Ishikawa (cell line): ENCODE results near the gene GPR78.

Experiments used
- CEBPB ChIP-seq: IDR thresholded peaks from 2 replicates; pipeline ENCODE4 v1.6.1; 2012
- CREB1 ChIP-seq: IDR thresholded peaks from 2 replicates; pipeline ENCODE4 v1.6.1; 2012; ENCODE audit warnings: low read depth
- EGR1 ChIP-seq: IDR thresholded peaks from 2 replicates; pipeline ENCODE4 v1.6.1; 2012
- EP300 ChIP-seq: IDR thresholded peaks from 2 replicates; pipeline ENCODE4 v1.6.1; 2012; ENCODE audit warnings: borderline replicate concordance
- FOXM1 ChIP-seq: IDR thresholded peaks from 2 replicates; pipeline ENCODE4 v1.6.1; 2012; ENCODE audit warnings: low read depth, borderline replicate concordance
- NFIC ChIP-seq: IDR thresholded peaks from 2 replicates; pipeline ENCODE4 v1.6.1; 2012
- RAD21 ChIP-seq: IDR thresholded peaks from 2 replicates; pipeline ENCODE4 v1.6.1; 2012; ENCODE audit warnings: low read depth
- TAF1 ChIP-seq: IDR thresholded peaks from 2 replicates; pipeline ENCODE4 v1.6.1; 2012; ENCODE audit warnings: low read depth, mild to moderate bottlenecking
- TCF12 ChIP-seq: IDR thresholded peaks from 2 replicates; pipeline ENCODE4 v1.6.1; 2012; ENCODE audit warnings: low read depth
- TEAD4 ChIP-seq: IDR thresholded peaks from 2 replicates; pipeline ENCODE4 v1.6.1; 2012
- YY1 ChIP-seq: IDR thresholded peaks from 2 replicates; pipeline ENCODE4 v1.6.1; 2012; ENCODE audit warnings: low read depth
- ZBTB7A ChIP-seq: IDR thresholded peaks from 2 replicates; pipeline ENCODE4 v1.6.1; 2012; ENCODE audit warnings: low read depth
- TF ChIP-seq, protein P1 (sequence below): IDR thresholded peaks from 2 replicates; pipeline ENCODE4 v1.6.1; 2012; ENCODE audit warnings: low read depth, mild to moderate bottlenecking
- TF ChIP-seq, protein P2 (sequence below): IDR thresholded peaks from 2 replicates; pipeline ENCODE4 v1.6.1; 2012
- TF ChIP-seq, protein P3 (sequence below): IDR thresholded peaks from 2 replicates; pipeline ENCODE4 v1.6.1; 2012

Gene GPR78

DNA sequence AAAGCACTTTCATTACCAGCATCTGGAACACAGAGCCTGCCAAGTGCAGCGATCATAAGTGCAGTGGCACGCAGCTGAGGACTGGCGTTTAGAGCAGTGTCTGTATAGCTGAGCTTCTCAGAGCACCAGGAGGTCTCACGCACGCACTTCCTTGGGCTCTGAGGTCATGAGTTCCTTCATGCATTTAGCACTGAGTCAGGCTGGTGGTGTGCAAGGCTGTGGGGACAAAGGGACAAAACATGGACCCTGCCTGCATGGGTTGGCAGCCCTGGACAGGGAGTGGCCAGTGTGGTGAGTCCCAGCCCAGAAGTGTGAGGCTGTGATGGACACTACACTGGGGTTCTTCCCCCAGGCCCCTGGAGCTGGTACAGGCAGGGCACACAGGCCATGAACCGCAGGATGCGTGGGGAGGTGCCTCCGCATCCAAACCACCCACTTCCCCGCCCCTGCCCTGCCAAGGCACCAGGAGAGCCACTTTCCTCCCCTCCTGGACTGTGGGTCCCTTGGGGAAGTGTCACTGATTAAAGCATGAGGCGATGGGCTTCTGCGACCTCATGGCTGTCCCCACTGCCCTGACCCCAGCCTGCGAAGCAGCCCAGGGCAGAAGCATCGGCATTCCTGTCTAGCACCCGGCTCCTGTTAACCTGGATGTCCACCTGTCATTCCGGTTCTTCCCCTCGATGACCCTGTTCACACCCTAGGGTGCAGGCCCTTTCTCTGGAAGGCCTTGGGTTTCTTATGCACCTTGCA is 37.2 kb upstream of the GPR78 start:
- no peak for TF ChIP-seq EP300
- TF ChIP-seq RAD21 = no peak
- no peak for TF ChIP-seq FOXM1
- no peak for TF ChIP-seq ZBTB7A
- no peak for TF ChIP-seq CEBPB

DNA sequence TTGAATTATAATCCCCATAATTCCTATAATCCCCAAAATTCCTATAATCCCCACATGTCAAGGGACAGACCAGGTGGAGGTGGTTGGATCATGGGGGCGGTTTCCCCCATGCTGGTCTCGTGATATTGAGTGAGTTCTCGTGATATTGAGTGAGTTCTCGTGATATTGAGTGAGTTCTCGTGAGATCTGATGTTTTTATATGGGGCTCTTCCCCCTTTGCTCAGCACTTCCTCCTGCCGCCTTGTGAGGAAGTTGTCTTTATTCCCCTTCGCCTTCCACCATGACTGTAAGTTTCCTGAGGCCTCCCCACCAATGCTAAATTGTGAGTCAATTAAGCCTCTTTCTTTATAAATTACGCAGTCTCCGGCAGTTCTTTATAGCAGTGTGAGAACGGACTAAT is 36.6 kb upstream of the GPR78 start:
- TF ChIP-seq NFIC (no peak), YY1 (no peak)
- TF ChIP-seq, protein P1, sequence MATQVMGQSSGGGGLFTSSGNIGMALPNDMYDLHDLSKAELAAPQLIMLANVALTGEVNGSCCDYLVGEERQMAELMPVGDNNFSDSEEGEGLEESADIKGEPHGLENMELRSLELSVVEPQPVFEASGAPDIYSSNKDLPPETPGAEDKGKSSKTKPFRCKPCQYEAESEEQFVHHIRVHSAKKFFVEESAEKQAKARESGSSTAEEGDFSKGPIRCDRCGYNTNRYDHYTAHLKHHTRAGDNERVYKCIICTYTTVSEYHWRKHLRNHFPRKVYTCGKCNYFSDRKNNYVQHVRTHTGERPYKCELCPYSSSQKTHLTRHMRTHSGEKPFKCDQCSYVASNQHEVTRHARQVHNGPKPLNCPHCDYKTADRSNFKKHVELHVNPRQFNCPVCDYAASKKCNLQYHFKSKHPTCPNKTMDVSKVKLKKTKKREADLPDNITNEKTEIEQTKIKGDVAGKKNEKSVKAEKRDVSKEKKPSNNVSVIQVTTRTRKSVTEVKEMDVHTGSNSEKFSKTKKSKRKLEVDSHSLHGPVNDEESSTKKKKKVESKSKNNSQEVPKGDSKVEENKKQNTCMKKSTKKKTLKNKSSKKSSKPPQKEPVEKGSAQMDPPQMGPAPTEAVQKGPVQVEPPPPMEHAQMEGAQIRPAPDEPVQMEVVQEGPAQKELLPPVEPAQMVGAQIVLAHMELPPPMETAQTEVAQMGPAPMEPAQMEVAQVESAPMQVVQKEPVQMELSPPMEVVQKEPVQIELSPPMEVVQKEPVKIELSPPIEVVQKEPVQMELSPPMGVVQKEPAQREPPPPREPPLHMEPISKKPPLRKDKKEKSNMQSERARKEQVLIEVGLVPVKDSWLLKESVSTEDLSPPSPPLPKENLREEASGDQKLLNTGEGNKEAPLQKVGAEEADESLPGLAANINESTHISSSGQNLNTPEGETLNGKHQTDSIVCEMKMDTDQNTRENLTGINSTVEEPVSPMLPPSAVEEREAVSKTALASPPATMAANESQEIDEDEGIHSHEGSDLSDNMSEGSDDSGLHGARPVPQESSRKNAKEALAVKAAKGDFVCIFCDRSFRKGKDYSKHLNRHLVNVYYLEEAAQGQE = no peak

DNA sequence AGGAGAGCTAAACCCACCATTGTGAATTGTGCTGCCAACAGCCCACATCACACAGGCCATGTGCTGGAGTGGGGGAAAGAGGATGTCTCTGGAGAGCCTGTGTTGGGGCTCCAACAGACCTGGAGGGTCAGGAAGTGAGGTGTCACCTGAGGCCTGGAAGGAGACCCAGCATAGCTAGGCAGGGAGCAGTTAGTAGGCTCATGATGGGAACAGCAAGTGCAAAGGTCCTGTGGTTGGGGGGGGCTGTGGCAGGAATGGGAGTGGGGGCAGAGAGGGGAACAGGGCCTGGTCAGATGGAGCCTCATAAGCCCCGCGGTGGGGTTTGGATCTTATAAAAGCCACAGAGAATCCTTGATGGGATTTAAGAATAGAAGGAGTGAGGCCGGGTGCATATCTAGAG is 35.9 kb upstream of the GPR78 start:
- TF ChIP-seq YY1 (no peak), TAF1 (no peak), FOXM1 (no peak), CREB1 (no peak), RAD21 (no peak), ZBTB7A (no peak), EGR1 (no peak), CEBPB (no peak), EP300 (no peak)
- TF ChIP-seq, protein P1 = no peak
- TF ChIP-seq, protein P2, sequence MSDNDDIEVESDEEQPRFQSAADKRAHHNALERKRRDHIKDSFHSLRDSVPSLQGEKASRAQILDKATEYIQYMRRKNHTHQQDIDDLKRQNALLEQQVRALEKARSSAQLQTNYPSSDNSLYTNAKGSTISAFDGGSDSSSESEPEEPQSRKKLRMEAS = no peak

DNA sequence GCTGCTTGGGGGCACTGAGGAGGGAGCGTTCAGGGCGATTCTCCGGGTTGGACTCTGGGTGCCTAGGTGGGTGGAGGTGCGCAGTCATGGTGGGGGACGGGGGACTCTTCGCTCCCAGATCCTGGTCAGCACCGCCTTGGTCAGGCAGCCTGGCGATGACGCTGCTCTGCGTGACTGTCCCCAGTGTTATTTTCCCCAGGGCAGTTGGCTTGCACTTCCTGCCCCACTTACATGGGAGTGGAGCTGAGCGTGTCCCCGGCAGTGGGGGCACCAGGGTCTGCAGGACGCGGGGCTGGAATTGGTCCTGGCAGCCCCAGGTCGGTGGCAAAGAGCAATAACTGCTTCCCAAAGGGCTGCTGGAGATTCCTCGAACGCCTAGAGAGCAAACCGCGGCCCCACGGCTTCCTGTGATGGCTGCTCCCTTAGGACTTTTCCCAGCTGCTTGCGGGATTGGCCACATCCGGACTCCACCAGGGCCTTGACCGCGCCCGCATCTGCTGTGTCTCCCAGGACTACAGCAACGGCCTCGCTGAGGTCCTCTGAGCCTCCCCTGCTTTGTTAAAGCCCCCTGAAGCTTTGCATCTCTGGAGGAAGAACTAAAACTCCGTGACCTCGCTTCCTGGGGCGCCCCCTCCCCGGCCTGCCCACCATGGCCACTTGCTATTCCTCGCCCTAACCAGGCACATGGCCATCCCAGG is 35.3 kb upstream of the GPR78 start:
- no peak for TF ChIP-seq TCF12
- no peak for TF ChIP-seq EGR1
- no peak for TF ChIP-seq YY1
- TF ChIP-seq CEBPB = no peak
- TF ChIP-seq TEAD4 = no peak
- TF ChIP-seq NFIC = no peak
- no peak for TF ChIP-seq EP300
- TF ChIP-seq RAD21 = no peak
- TF ChIP-seq ZBTB7A = no peak

DNA sequence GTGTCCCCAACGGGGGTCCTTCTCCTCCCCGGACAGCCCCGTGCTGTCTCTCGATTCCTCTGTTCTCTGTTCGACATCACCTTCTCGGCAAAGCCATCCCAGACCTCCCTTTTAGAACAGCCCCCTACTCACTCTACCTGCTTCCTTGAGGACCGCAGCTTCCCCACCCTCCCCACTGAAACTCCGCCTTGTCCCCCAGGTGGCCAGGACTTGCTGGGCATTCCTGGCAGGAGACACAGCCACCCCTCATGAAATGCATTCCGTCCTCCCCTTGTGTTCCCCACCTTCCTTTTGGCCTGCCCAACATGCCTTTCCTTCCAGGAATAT is 34.8 kb upstream of the GPR78 start:
- TF ChIP-seq TCF12 = no peak
- TF ChIP-seq EGR1 = no peak

DNA sequence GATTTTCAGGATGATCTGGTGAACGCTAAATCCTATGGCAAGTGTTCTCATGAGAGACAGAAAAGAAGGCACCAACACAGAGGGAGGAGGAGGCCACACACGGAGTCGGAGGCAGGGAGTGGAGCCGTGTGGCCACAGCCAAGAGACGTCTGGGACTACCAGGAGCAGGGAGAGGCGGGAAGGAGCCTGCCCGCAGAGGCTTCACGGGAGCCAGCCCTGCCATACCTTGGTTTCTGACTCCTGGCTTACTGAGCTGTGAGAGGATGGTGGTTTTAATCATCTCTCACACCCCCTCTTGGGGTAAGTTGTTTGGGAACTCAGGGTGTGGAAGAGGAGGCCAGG is 33.5 kb upstream of the GPR78 start:
- TF ChIP-seq, protein P3, sequence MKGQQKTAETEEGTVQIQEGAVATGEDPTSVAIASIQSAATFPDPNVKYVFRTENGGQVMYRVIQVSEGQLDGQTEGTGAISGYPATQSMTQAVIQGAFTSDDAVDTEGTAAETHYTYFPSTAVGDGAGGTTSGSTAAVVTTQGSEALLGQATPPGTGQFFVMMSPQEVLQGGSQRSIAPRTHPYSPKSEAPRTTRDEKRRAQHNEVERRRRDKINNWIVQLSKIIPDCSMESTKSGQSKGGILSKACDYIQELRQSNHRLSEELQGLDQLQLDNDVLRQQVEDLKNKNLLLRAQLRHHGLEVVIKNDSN = no peak
- TF ChIP-seq TAF1 (no peak), CEBPB (no peak), FOXM1 (no peak), ZBTB7A (no peak), RAD21 (no peak), EP300 (no peak), EGR1 (no peak), YY1 (no peak)
- TF ChIP-seq, protein P1 = no peak
